ENCODE results near the gene RAB25.

GRCh38 chr1:156118177-156118868 lies 57.4 kb downstream of the RAB25 start:
- TF ChIP-seq, protein P1, sequence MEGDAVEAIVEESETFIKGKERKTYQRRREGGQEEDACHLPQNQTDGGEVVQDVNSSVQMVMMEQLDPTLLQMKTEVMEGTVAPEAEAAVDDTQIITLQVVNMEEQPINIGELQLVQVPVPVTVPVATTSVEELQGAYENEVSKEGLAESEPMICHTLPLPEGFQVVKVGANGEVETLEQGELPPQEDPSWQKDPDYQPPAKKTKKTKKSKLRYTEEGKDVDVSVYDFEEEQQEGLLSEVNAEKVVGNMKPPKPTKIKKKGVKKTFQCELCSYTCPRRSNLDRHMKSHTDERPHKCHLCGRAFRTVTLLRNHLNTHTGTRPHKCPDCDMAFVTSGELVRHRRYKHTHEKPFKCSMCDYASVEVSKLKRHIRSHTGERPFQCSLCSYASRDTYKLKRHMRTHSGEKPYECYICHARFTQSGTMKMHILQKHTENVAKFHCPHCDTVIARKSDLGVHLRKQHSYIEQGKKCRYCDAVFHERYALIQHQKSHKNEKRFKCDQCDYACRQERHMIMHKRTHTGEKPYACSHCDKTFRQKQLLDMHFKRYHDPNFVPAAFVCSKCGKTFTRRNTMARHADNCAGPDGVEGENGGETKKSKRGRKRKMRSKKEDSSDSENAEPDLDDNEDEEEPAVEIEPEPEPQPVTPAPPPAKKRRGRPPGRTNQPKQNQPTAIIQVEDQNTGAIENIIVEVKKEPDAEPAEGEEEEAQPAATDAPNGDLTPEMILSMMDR (IDR thresholded peaks at IDR 0.05): no peak
- TF ChIP-seq ZFX (IDR thresholded peaks at IDR 0.05; ENCODE audit: borderline replicate concordance): no peak

All from 22Rv1 (cell line).